HCT116 (cell line): ENCODE data around the gene SLC7A1. TPM values are rescaled to one million over a fixed set of nuclear protein-coding genes. Genes with fewer than 3 reads are reported as not detected.

Source experiments
- ATAC-seq: fragments of 200-7000 bp; cut with Tn5 transposase; 2 replicates; pipeline ENCODE4 v1.9.1; 2020; ENCODE audit warnings: mild to moderate bottlenecking, moderate library complexity
- BruUV-seq: library from RNA; stranded (reverse); fragments of 400-500 nt; replicated peaks from 2 replicates; lab custom pipeline; 2021; lab: Mats Ljungman, UMichigan
- CTCF ChIA-PET: fragments of 300-600 bp; sonication (Branson Sonifier 250); formaldehyde crosslinking; loops from one replicate; lab custom pipeline; 2021; ENCODE audit warnings: antibody characterized with exemption; lab: Charles Lee
- POLR2A ChIA-PET: fragments of 300-600, 350-600 bp; sonication (Branson Sonifier 250); formaldehyde crosslinking; loops from one replicate; lab custom pipeline; 2021; ENCODE audit warnings: antibody characterized with exemption; lab: Charles Lee
- RAD21 ChIA-PET, 2 experiments: fragments of 300-600 bp; sonication (Branson Sonifier 250); formaldehyde crosslinking; loops; one replicate each; lab custom pipeline; 2023; ENCODE audit warnings: low total read pairs in 2 of 2; ENCODE audit not compliant: uncharacterized antibody in 2 of 2, unreplicated experiment in 2 of 2, low non-redundant PET in 1 of 2; lab: Charles Lee
- DNase-seq: peaks from one replicate; pipeline ENCODE4 v3.0.0-alpha.2; 2010; ENCODE audit warnings: low read depth, low spot score
- H2AFZ ChIP-seq: fragments of 200-600 bp; shearing (Covaris generic), sonication (generic); 2 replicates; pipeline ENCODE4 v1.6.1; 2017; ENCODE audit warnings: low read depth, mixed run types, mixed read lengths, antibody characterized with exemption, low read length; ENCODE audit not compliant: poor library complexity, severe bottlenecking
- H3K27ac ChIP-seq: 2 replicates; pipeline ENCODE4 v1.5.1; 2012; ENCODE audit warnings: low read depth, low read length
- H3K27me3 ChIP-seq: fragments of 200-600 bp; sonication (generic); 2 replicates; pipeline ENCODE4 v1.6.1; 2016; ENCODE audit warnings: mixed run types, low read length, mixed read lengths; ENCODE audit not compliant: insufficient read depth
- H3K36me3 ChIP-seq, 2 experiments: fragments of 200-500 bp in 1 of 2; fragments of 200-600 bp in 1 of 2; sonication (Bioruptor generic) in 1 of 2; sonication (generic) in 1 of 2; 2 replicates each; pipeline versions ENCODE4 v1.5.1 to v1.6.1; 2014 to 2016; ENCODE audit warnings: low read length in 2 of 2, inconsistent platforms in 1 of 2, mixed read lengths in 1 of 2, mixed run types in 1 of 2; ENCODE audit not compliant: insufficient read depth in 2 of 2, control insufficient read depth in 1 of 2
- H3K4me1 ChIP-seq, 2 experiments: fragments of 200-600 bp in 1 of 2; sonication (generic) in 1 of 2; 2 replicates each; pipeline versions ENCODE4 v1.5.1 to v1.6.1; 2012 to 2017; ENCODE audit warnings: low read length in 2 of 2, inconsistent platforms in 1 of 2, mild to moderate bottlenecking in 1 of 2, mixed read lengths in 1 of 2, mixed run types in 1 of 2, moderate library complexity in 1 of 2; ENCODE audit not compliant: insufficient read depth in 2 of 2, control insufficient read depth in 1 of 2
- H3K4me2 ChIP-seq: fragments of 200-600 bp; sonication (generic); 2 replicates; pipeline ENCODE4 v1.6.1; 2017; ENCODE audit warnings: mixed run types, low read length, mixed read lengths
- H3K4me3 ChIP-seq, 2 experiments: fragments of 200-600 bp in 1 of 2; sonication (generic) in 1 of 2; replicated peaks in 1 of 2; 2 replicates each; pipeline ENCODE4 v1.5.1; 2011 to 2016; ENCODE audit warnings: low read length in 2 of 2, control low read depth in 1 of 2, low read depth in 1 of 2, mild to moderate bottlenecking in 1 of 2, mixed read lengths in 1 of 2, mixed run types in 1 of 2
- H3K79me2 ChIP-seq: fragments of 200-600 bp; sonication (generic); 2 replicates; pipeline ENCODE4 v1.6.1; 2017; ENCODE audit warnings: mild to moderate bottlenecking, mixed run types, low read length, moderate library complexity, mixed read lengths; ENCODE audit not compliant: insufficient read depth
- H3K9ac ChIP-seq: fragments of 200-600 bp; sonication (generic); 2 replicates; pipeline ENCODE4 v1.6.1; 2016; ENCODE audit warnings: low read length, mixed read lengths
- H3K9me2 ChIP-seq: fragments of 200-600 bp; sonication (generic), shearing (Covaris generic); 2 replicates; pipeline ENCODE4 v1.6.1; 2017; ENCODE audit warnings: mixed run types, mild to moderate bottlenecking, moderate library complexity; ENCODE audit not compliant: insufficient read depth
- H3K9me3 ChIP-seq, 2 experiments: fragments of 200-500 bp in 1 of 2; fragments of 200-600 bp in 1 of 2; sonication (Bioruptor generic) in 1 of 2; sonication (generic) in 1 of 2; 2 replicates each; pipeline ENCODE4 v1.6.1; 2014 to 2017; ENCODE audit warnings: low read length in 2 of 2, mixed read lengths in 2 of 2, inconsistent platforms in 1 of 2, low read depth in 1 of 2, mild to moderate bottlenecking in 1 of 2, mixed run types in 1 of 2, moderate library complexity in 1 of 2; ENCODE audit not compliant: control insufficient read depth in 1 of 2, insufficient read depth in 1 of 2
- H4K20me1 ChIP-seq: fragments of 200-600 bp; sonication (generic), shearing (Covaris generic); 2 replicates; pipeline ENCODE4 v1.6.1; 2017; ENCODE audit warnings: mixed run types, mild to moderate bottlenecking, moderate library complexity; ENCODE audit not compliant: insufficient read depth
- CBX3 ChIP-seq: IDR thresholded peaks from 2 replicates; pipeline ENCODE4 v1.6.1; 2012; ENCODE audit warnings: low read depth
- CEBPB ChIP-seq: IDR thresholded peaks from 2 replicates; pipeline ENCODE4 v1.6.1; 2012; ENCODE audit warnings: low read depth
- ELF1 ChIP-seq: IDR thresholded peaks from 2 replicates; pipeline ENCODE4 v1.6.1; 2012; ENCODE audit warnings: low read depth, borderline replicate concordance
- EZH2 ChIP-seq: fragments of 200-600 bp; sonication (generic); IDR thresholded peaks from 2 replicates; pipeline ENCODE4 v1.6.1; 2017; ENCODE audit warnings: antibody characterized with exemption, mixed run types
- EZH2phosphoT487 ChIP-seq: fragments of 200-600 bp; IDR thresholded peaks from 2 replicates; pipeline ENCODE4 v1.6.1; 2018; ENCODE audit warnings: antibody characterized with exemption, borderline replicate concordance
- MAX ChIP-seq: IDR thresholded peaks from 2 replicates; pipeline ENCODE4 v1.6.1; 2012
- POLR2A ChIP-seq: IDR thresholded peaks from 2 replicates; pipeline ENCODE4 v1.7.0; 2011; ENCODE audit warnings: borderline replicate concordance; ENCODE audit not compliant: insufficient read depth, insufficient read length; ENCODE audit errors: extremely low read depth
- POLR2AphosphoS5 ChIP-seq: IDR thresholded peaks from 2 replicates; pipeline ENCODE4 v1.6.1; 2011; ENCODE audit warnings: mild to moderate bottlenecking, low read depth, low read length, moderate library complexity
- RAD21 ChIP-seq: IDR thresholded peaks from 2 replicates; pipeline ENCODE4 v1.6.1; 2012; ENCODE audit warnings: low read depth, mild to moderate bottlenecking
- SIN3A ChIP-seq: IDR thresholded peaks from 2 replicates; pipeline ENCODE4 v1.6.1; 2012; ENCODE audit warnings: low read depth
- SP1 ChIP-seq: IDR thresholded peaks from 2 replicates; pipeline ENCODE4 v1.6.1; 2012; ENCODE audit warnings: low read depth
- SRF ChIP-seq: IDR thresholded peaks from 2 replicates; pipeline ENCODE4 v1.6.1; 2012; ENCODE audit warnings: low read depth
- YY1 ChIP-seq: IDR thresholded peaks from 2 replicates; pipeline ENCODE4 v1.6.1; 2011; ENCODE audit warnings: low read length, low read depth, moderate library complexity, mild to moderate bottlenecking; ENCODE audit not compliant: insufficient replicate concordance; ENCODE audit errors: extremely low read depth
- ZFX ChIP-seq: fragments of 450-650 bp; IDR thresholded peaks from 2 replicates; pipeline ENCODE4 v1.6.1; 2017
- ZNF274 ChIP-seq: fragments of 200-500 bp; sonication (Bioruptor generic); IDR thresholded peaks from 2 replicates; pipeline ENCODE4 v1.6.1; 2014; ENCODE audit warnings: mild to moderate bottlenecking, low read depth, low read length, inconsistent platforms
- intact Hi-C: fragments of 100-400 bp; cut with micrococcal nuclease; formaldehyde crosslinking; loops from 2 replicates; pipeline ENCODE4 v1.10.0; 2022
- total RNA-seq: library from RNA; stranded (reverse); gene quantifications from one replicate; pipeline ENCODE4 v1.2.1, GENCODE V29; 2021; ENCODE audit not compliant: unreplicated experiment
- TF ChIP-seq, protein P1 (sequence below): IDR thresholded peaks from 2 replicates; pipeline ENCODE4 v1.6.1; 2012
- TF ChIP-seq, protein P2 (sequence below): IDR thresholded peaks from 2 replicates; pipeline ENCODE4 v1.6.1; 2011; ENCODE audit warnings: mild to moderate bottlenecking, low read length, moderate library complexity; ENCODE audit not compliant: insufficient replicate concordance; ENCODE audit errors: extremely low read depth

The SLC7A1 gene
- total RNA-seq, 1 experiment from 2014 or later = 124 TPM

GRCh38 chr13:29510651-29511084 is 84.8 kb downstream of the SLC7A1 start:
- Histone ChIP-seq H4K20me1 (no peaks in the 10 kb centered on the region), H3K4me1 (no peaks in the 10 kb centered on the region), H3K27ac (no peak overlapping the region), H3K4me2 (no peak overlapping the region), H3K36me3 (peaks cover 0 to 12% of the 10 kb centered on the region in 2 experiments; a peak in 2 of 4 replicates), H3K9ac (no peak overlapping the region), H3K4me3 (no peak overlapping the region), H3K79me2 (no peaks in the 10 kb centered on the region), H3K9me3 (no peaks in the 10 kb centered on the region), H3K27me3 (no peaks in the 10 kb centered on the region), H3K9me2 (no peaks in the 10 kb centered on the region), H2AFZ (no peak overlapping the region)
- ChIA-PET CTCF (no interaction called here), RAD21 (no interaction called here), POLR2A (no interaction called here)
- no TSS peak for BruUV-seq
- no peak for TF ChIP-seq ZFX
- TF ChIP-seq CEBPB = no peak
- no peak for TF ChIP-seq POLR2A
- TF ChIP-seq EZH2 = no peak
- no peak for TF ChIP-seq RAD21
- TF ChIP-seq, protein P1, sequence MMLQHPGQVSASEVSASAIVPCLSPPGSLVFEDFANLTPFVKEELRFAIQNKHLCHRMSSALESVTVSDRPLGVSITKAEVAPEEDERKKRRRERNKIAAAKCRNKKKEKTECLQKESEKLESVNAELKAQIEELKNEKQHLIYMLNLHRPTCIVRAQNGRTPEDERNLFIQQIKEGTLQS = no peak
- no peak for TF ChIP-seq POLR2AphosphoS5
- TF ChIP-seq ZNF274 = no peak
- ATAC-seq (no peak), DNase-seq (no peak)
- intact Hi-C loops = no loop called here

- Histone ChIP-seq H3K27ac (no peak overlapping the region), H2AFZ (no peak overlapping the region), H3K27me3 (no peaks in the 10 kb centered on the region), H3K9me2 (no peaks in the 10 kb centered on the region), H4K20me1 (no peaks in the 10 kb centered on the region), H3K4me2 (no peak overlapping the region), H3K4me3 (no peak overlapping the region), H3K79me2 (no peaks in the 10 kb centered on the region), H3K9ac (no peak overlapping the region), H3K4me1 (no peaks in the 10 kb centered on the region), H3K9me3 (no peaks in the 10 kb centered on the region), H3K36me3 (peaks cover 0 to 7% of the 10 kb centered on the region in 2 experiments; a peak in 2 of 4 replicates)
- intact Hi-C loops = loop anchor here (2.0 kb wide), 1 partner anchor 603 kb away; no protein-coding TSS in a partner anchor
- DNase-seq (no peak), ATAC-seq (no peak)
- CTCF ChIA-PET = interaction anchor here (1.8 kb wide), 1 partner anchor 261 kb away, joined by 7 read pairs; no protein-coding TSS in a partner anchor
- no TSS peak for BruUV-seq
- POLR2A ChIA-PET = no interaction called here
- RAD21 ChIA-PET = no interaction called here
- TF ChIP-seq SRF (no peak), ELF1 (no peak), SP1 (no peak), YY1 (no peak), POLR2AphosphoS5 (no peak), CBX3 (no peak), POLR2A (no peak), ZNF274 (no peak), CEBPB (no peak), SIN3A (no peak), EZH2 (no peak), RAD21 (no peak), EZH2phosphoT487 (no peak), MAX (no peak)
- TF ChIP-seq, protein P2, sequence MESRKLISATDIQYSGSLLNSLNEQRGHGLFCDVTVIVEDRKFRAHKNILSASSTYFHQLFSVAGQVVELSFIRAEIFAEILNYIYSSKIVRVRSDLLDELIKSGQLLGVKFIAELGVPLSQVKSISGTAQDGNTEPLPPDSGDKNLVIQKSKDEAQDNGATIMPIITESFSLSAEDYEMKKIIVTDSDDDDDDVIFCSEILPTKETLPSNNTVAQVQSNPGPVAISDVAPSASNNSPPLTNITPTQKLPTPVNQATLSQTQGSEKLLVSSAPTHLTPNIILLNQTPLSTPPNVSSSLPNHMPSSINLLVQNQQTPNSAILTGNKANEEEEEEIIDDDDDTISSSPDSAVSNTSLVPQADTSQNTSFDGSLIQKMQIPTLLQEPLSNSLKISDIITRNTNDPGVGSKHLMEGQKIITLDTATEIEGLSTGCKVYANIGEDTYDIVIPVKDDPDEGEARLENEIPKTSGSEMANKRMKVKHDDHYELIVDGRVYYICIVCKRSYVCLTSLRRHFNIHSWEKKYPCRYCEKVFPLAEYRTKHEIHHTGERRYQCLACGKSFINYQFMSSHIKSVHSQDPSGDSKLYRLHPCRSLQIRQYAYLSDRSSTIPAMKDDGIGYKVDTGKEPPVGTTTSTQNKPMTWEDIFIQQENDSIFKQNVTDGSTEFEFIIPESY = no peak
- TF ChIP-seq, protein P1 = no peak
These were observed 85.4 kb downstream of the SLC7A1 start for GRCh38 chr13:29509999-29510589.
